ENCODE data around the gene NDUFV1. TPM values are rescaled to one million over a fixed set of nuclear protein-coding genes. Genes with fewer than 3 reads are reported as not detected.
"Not testable (repeated sequence)": the region's sequence is repeated elsewhere in the genome, so short reads cannot be mapped to it uniquely, and the experiment has no call there.

Gene NDUFV1
- total and polyA plus RNA-seq, 4 donors, result 83.6 to 172 (median 163) TPM

GRCh38 chr11:67620621-67621020, 13.9 kb downstream of the NDUFV1 start:
- not testable (repeated sequence) for H3K27me3 ChIP-seq (ENCODE audit: control insufficient read depth in 4 of 4, insufficient read depth in 4 of 4, low read length in 3 of 4); H3K36me3 ChIP-seq (ENCODE audit: control insufficient read depth in 4 of 4, insufficient read depth in 3 of 4, low read depth in 1 of 4, low read length in 3 of 4); H3K27ac ChIP-seq (ENCODE audit: low read depth in 1 of 2, low read length in 2 of 2); DNase-seq (ENCODE audit: low spot score); H3K9ac ChIP-seq (ENCODE audit: low read depth in 1 of 2, low read length in 2 of 2); H3K4me3 ChIP-seq (ENCODE audit: low read depth in 1 of 3, low read length in 3 of 3); H3K9me3 ChIP-seq (ENCODE audit: control insufficient read depth in 4 of 4, low read length in 3 of 4)
- WGBS, result 95% methylated on average over 13 of the region's 13 CpGs
- peaks cover 3 to 18% (median 11%) of the 10 kb centered on the region in 4 donors for H3K4me1 ChIP-seq (ENCODE audit: control insufficient read depth in 4 of 4, insufficient read depth in 4 of 4, low read length in 3 of 4)

- 69% methylated on average over 3 of the region's 3 CpGs for WGBS
- H3K9ac ChIP-seq (ENCODE audit: low read depth in 1 of 2, low read length in 2 of 2); H3K9me3 ChIP-seq (ENCODE audit: control insufficient read depth in 4 of 4, low read length in 3 of 4); H3K27me3 ChIP-seq (ENCODE audit: control insufficient read depth in 4 of 4, insufficient read depth in 4 of 4, low read length in 3 of 4); H3K36me3 ChIP-seq (ENCODE audit: control insufficient read depth in 4 of 4, insufficient read depth in 3 of 4, low read depth in 1 of 4, low read length in 3 of 4); DNase-seq (ENCODE audit: low spot score); H3K4me1 ChIP-seq (ENCODE audit: control insufficient read depth in 4 of 4, insufficient read depth in 4 of 4, low read length in 3 of 4); H3K4me3 ChIP-seq (ENCODE audit: low read depth in 1 of 3, low read length in 3 of 3); H3K27ac ChIP-seq (ENCODE audit: low read depth in 1 of 2, low read length in 2 of 2): not testable (repeated sequence)
Measured at GRCh38 chr11:67621928-67622327, 15.2 kb downstream of the NDUFV1 start.

- H3K27me3 ChIP-seq (ENCODE audit: control insufficient read depth in 4 of 4, insufficient read depth in 4 of 4, low read length in 3 of 4), result not testable (repeated sequence)
Measured at GRCh38 chr11:67622905-67623304, 16.2 kb downstream of the NDUFV1 start.

GRCh38 chr11:67623795-67624194, 17.1 kb downstream of the NDUFV1 start:
- not testable (repeated sequence) for H3K36me3 ChIP-seq (ENCODE audit: control insufficient read depth in 4 of 4, insufficient read depth in 3 of 4, low read depth in 1 of 4, low read length in 3 of 4); H3K27me3 ChIP-seq (ENCODE audit: control insufficient read depth in 4 of 4, insufficient read depth in 4 of 4, low read length in 3 of 4); H3K4me3 ChIP-seq (ENCODE audit: low read depth in 1 of 3, low read length in 3 of 3); H3K4me1 ChIP-seq (ENCODE audit: control insufficient read depth in 4 of 4, insufficient read depth in 4 of 4, low read length in 3 of 4); H3K9me3 ChIP-seq (ENCODE audit: control insufficient read depth in 4 of 4, low read length in 3 of 4); H3K27ac ChIP-seq (ENCODE audit: low read depth in 1 of 2, low read length in 2 of 2); H3K9ac ChIP-seq (ENCODE audit: low read depth in 1 of 2, low read length in 2 of 2); DNase-seq (ENCODE audit: low spot score)
- WGBS, result 97% methylated on average over 1 of the region's 1 CpG

More at GRCh38 chr11:67622905-67623304, 16.2 kb downstream of the NDUFV1 start:
- H3K4me3 ChIP-seq (ENCODE audit: low read depth in 1 of 3, low read length in 3 of 3); H3K9ac ChIP-seq (ENCODE audit: low read depth in 1 of 2, low read length in 2 of 2); DNase-seq (ENCODE audit: low spot score); H3K36me3 ChIP-seq (ENCODE audit: control insufficient read depth in 4 of 4, insufficient read depth in 3 of 4, low read depth in 1 of 4, low read length in 3 of 4); H3K9me3 ChIP-seq (ENCODE audit: control insufficient read depth in 4 of 4, low read length in 3 of 4); H3K27ac ChIP-seq (ENCODE audit: low read depth in 1 of 2, low read length in 2 of 2); H3K4me1 ChIP-seq (ENCODE audit: control insufficient read depth in 4 of 4, insufficient read depth in 4 of 4, low read length in 3 of 4): not testable (repeated sequence)
- TF ChIP-seq HNF4A (conservative IDR thresholded peaks at IDR 0.05) (peak; percentile 25 to 42), SP1 (IDR thresholded peaks at IDR 0.05) (peak; percentile 44), RXRA (IDR thresholded peaks at IDR 0.05) (peak in 1 of 2 donors; percentile 70)
- 56% methylated on average over 7 of the region's 7 CpGs for WGBS

- not testable (repeated sequence) for H3K36me3 ChIP-seq (ENCODE audit: control insufficient read depth in 4 of 4, insufficient read depth in 3 of 4, low read depth in 1 of 4, low read length in 3 of 4); H3K27ac ChIP-seq (ENCODE audit: low read depth in 1 of 2, low read length in 2 of 2); H3K9ac ChIP-seq (ENCODE audit: low read depth in 1 of 2, low read length in 2 of 2); H3K9me3 ChIP-seq (ENCODE audit: control insufficient read depth in 4 of 4, low read length in 3 of 4); H3K4me3 ChIP-seq (ENCODE audit: low read depth in 1 of 3, low read length in 3 of 3); DNase-seq (ENCODE audit: low spot score); H3K27me3 ChIP-seq (ENCODE audit: control insufficient read depth in 4 of 4, insufficient read depth in 4 of 4, low read length in 3 of 4)
- WGBS, result 95% methylated on average over 10 of the region's 10 CpGs
- H3K4me1 ChIP-seq (ENCODE audit: control insufficient read depth in 4 of 4, insufficient read depth in 4 of 4, low read length in 3 of 4), result peaks cover 11 to 24% (median 19%) of the 10 kb centered on the region in 4 donors
Measured at GRCh38 chr11:67626131-67626833, 19.5 kb downstream of the NDUFV1 start.

Data from liver (tissue), 9 donors.